Measurements from ENCODE around the gene STAG3. TPM values are rescaled to one million over a fixed set of nuclear protein-coding genes. Genes with fewer than 3 reads are reported as not detected.
A peak's percentile ranks its signal among the peaks of the same experiment; 100 is the strongest.

STAG3 gene
- total and polyA plus RNA-seq, 2 of the 4 experiments (the other 2 are of a cell fraction), result 0.36 to 0.65 TPM

DNA sequence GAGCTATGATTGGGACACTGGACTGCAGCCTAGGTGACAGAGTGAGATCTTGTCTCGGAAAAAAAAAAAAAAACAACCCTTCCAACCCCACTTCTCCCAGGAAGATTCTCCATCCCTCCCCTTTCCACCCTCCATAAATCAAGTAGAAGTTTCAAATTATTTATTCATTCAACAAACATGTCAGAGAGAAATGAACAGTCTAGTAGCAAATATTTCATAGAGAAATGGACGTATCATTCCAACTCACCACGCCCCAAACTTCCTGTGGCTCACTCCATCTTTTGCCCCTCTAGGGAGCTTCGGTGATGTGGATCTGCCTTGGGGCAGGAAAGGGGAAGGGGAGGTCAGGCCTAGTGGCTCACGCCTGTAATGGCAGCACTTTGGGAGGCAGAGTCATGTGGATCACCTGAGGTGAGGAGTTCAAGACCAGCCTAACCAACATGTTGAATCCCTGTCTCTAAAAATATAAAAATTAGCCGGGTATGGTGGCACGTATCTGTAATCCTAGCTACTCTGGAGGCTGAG is 18.6 kb upstream of the STAG3 start:
- Histone ChIP-seq H2AK5ac (ENCODE audit: low read depth, low read length) (peak overlapping the region; percentile 52), H2BK5ac (ENCODE audit: low read depth, low read length, poor library complexity, severe bottlenecking) (peak overlapping the region; percentile 63), H3K18ac (ENCODE audit: low read depth, low read length) (peak overlapping the region; percentile 71; the same call in 1 of the 2 replicates), H2BK20ac (ENCODE audit: low read depth, low read length) (no peak overlapping the region), H3K9ac (ENCODE audit: low read depth, low read length) (peak overlapping the region; percentile 73), H3K4me2 (ENCODE audit: low read depth, low read length) (peak overlapping the region; percentile 80), H4K8ac (ENCODE audit: low read depth in 2 of 2, low read length in 2 of 2) (peak overlapping the region; percentile 94 to 99), H3K27me3 (ENCODE audit: control insufficient read depth, insufficient read depth, low read length) (no peaks in the 10 kb centered on the region), H3K79me1 (ENCODE audit: low read depth in 1 of 2, low read length in 2 of 2) (peaks cover 12 to 40% of the 10 kb centered on the region in 2 experiments), H3K4me1 (ENCODE audit: control insufficient read depth, insufficient read depth, low read length) (peaks cover 6% of the 10 kb centered on the region), H3K36me3 (ENCODE audit: control insufficient read depth, insufficient read depth, low read length) (peaks cover 28% of the 10 kb centered on the region), H2AK9ac (replicated peaks; ENCODE audit: low read depth, low read length, poor library complexity) (peak overlapping the region; percentile 87), H4K91ac (ENCODE audit: insufficient read depth, low read depth, low read length) (peak overlapping the region; percentile 46), H2BK15ac (ENCODE audit: low read depth, low read length) (no peak overlapping the region), H3K9me3 (ENCODE audit: control insufficient read depth, insufficient read depth, low read length) (no peaks in the 10 kb centered on the region), H2AFZ (replicated peaks; ENCODE audit: low read length, poor library complexity) (peak overlapping the region; percentile 94), H3K56ac (ENCODE audit: extremely low read depth, insufficient read depth, low read length) (peak overlapping the region; percentile 33; the same call in 1 of the 2 replicates), H3K14ac (replicated peaks; ENCODE audit: low read depth, low read length) (peak overlapping the region; percentile 66), H3K27ac (ENCODE audit: insufficient read depth, low read length) (peak overlapping the region; percentile 80), H4K20me1 (ENCODE audit: insufficient read depth, low read length) (peaks cover 16% of the 10 kb centered on the region), H3K4me3 (ENCODE audit: insufficient read depth, low read depth, low read length) (peak overlapping the region; percentile 77), H3K23ac (ENCODE audit: low read depth, low read length) (0 out of 2 replicates have a peak overlapping the region, but pooled peaks have one; percentile 17), H3K4ac (ENCODE audit: low read depth, low read length) (peak overlapping the region; percentile 78), H2BK120ac (ENCODE audit: low read depth, low read length) (peak overlapping the region; percentile 47), H3K9me1 (ENCODE audit: insufficient read depth, low read length) (peaks cover 2% of the 10 kb centered on the region; the same call in 1 of the 2 replicates), H4K5ac (ENCODE audit: low read depth, low read length) (peak overlapping the region; percentile 80)
- no CpG with 5 or more reads among the region's 7 CpGs for WGBS, 2 experiments (ENCODE audit: extremely low coverage in 2 of 2, insufficient read length in 1 of 2)
- ChIA-PET CTCF (no interaction called here), POLR2A (ENCODE audit: unreplicated experiment) (interaction anchor here (0.6 kb wide), 1 partner anchor 12 kb away, joined by 4 read pairs; no protein-coding TSS in a partner anchor)
- dilution Hi-C loops (cut with HindIII; ENCODE audit: low sequenced_read_pairs, unreplicated experiment) (no loop called here), intact Hi-C loops (cut with micrococcal nuclease) (no loop called here), in situ Hi-C loops (cut with MboI; ENCODE audit: low sequenced_read_pairs) (no loop called here)
- TF ChIP-seq BHLHE40 (IDR thresholded peaks at IDR 0.05; ENCODE audit: low read depth, low read length), result no peak
- DNase-seq (no peak), ATAC-seq (ENCODE audit: low read depth) (no peak)
- BruUV-seq (replicated peaks), result no TSS peak

Data from IMR-90 (cell line).